ENCODE measurements around the gene RAB15.

The RAB15 gene

DNA sequence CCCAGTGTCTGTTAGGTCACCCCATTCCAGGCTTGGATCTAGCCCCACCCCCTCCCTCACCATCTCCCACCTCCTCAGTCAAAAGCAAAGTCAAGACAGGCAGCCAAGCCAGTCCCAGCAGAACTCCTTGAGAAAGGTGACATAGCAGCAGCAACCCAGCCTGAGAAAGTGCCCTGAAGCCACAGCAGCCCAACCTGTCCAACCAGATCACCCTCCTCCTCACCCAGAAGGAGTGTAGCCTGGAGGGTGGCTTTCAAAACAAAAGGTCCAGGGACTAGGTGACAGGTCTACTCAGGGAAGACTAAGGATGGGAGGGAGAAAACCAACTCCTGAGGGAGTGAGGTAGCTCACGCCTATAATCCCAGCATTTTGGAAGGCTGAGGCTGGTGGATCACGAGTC lies 5.2 kb downstream of the RAB15 start:
- Histone ChIP-seq H3K79me2 (ENCODE audit: insufficient read depth, low read length) (no peaks in the 10 kb centered on the region), H4K20me1 (ENCODE audit: low read depth, low read length) (no peaks in the 10 kb centered on the region), H3K36me3 (ENCODE audit: low read length) (no peaks in the 10 kb centered on the region), H3K9me3 (ENCODE audit: insufficient read depth, low read length) (no peaks in the 10 kb centered on the region), H3K9me2 (replicated peaks; ENCODE audit: insufficient read depth, low read length) (no peaks in the 10 kb centered on the region), H3F3A (ENCODE audit: insufficient read depth) (no peaks in the 10 kb centered on the region), H3K27me3 (ENCODE audit: low read length) (no peaks in the 10 kb centered on the region), H3K4me3 (ENCODE audit: insufficient read depth, low read length, poor library complexity, severe bottlenecking) (no peak overlapping the region), H3K4me2 (ENCODE audit: low read depth, low read length, poor library complexity, severe bottlenecking) (no peak overlapping the region), H3K9ac (ENCODE audit: low read length) (no peak overlapping the region), H3K27ac (ENCODE audit: low read depth, low read length) (no peak overlapping the region), H2AFZ (ENCODE audit: low read depth, low read length, severe bottlenecking) (no peak overlapping the region)
- no peak for TF ChIP-seq EZH2phosphoT487 (conservative IDR thresholded peaks at IDR 0.05; ENCODE audit: low read length)
- TF ChIP-seq, protein P1, sequence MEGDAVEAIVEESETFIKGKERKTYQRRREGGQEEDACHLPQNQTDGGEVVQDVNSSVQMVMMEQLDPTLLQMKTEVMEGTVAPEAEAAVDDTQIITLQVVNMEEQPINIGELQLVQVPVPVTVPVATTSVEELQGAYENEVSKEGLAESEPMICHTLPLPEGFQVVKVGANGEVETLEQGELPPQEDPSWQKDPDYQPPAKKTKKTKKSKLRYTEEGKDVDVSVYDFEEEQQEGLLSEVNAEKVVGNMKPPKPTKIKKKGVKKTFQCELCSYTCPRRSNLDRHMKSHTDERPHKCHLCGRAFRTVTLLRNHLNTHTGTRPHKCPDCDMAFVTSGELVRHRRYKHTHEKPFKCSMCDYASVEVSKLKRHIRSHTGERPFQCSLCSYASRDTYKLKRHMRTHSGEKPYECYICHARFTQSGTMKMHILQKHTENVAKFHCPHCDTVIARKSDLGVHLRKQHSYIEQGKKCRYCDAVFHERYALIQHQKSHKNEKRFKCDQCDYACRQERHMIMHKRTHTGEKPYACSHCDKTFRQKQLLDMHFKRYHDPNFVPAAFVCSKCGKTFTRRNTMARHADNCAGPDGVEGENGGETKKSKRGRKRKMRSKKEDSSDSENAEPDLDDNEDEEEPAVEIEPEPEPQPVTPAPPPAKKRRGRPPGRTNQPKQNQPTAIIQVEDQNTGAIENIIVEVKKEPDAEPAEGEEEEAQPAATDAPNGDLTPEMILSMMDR (IDR thresholded peaks at IDR 0.05; ENCODE audit: insufficient read depth, low read length, poor library complexity, severe bottlenecking), result no peak

DNA sequence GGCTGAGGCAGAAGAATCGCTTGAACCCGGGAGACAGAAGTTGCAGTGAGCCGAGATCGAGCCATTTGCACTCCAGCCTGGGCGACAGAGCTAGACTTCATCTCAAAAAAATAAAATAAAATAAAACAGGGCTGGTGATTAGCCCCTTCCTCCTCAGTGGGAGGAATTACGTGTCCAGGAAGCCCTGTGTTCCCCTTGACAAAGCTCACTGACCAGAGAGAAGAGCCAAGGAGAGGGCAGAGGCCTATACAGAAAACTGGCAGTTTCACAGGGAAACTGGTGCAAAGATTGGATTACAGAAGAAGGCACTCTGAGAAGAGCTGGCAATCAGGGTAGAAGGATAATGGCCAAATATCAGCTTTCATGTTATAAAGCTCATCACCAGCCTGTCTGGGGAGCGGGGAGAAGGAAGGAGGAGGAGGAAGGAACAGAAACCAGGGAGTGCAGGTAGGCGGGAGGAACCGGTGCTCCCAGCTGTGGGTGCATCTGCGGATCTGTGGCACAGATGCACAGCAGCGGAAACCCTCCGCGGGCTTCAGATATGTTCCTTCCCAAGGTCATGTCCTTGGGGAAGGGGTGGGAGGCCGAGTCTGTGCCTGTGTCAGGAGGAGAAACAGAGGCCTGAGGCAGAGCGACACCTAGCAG lies 6.7 kb downstream of the RAB15 start:
- no peak overlapping the region for H2AFZ ChIP-seq (ENCODE audit: low read depth, low read length, severe bottlenecking)
- no peak overlapping the region for H3K27ac ChIP-seq (ENCODE audit: low read depth, low read length)
- no peaks in the 10 kb centered on the region for H3K9me3 ChIP-seq (ENCODE audit: insufficient read depth, low read length)
- H3K79me2 ChIP-seq (ENCODE audit: insufficient read depth, low read length), result no peaks in the 10 kb centered on the region
- H3K9ac ChIP-seq (ENCODE audit: low read length), result no peak overlapping the region
- H3K9me2 ChIP-seq (replicated peaks; ENCODE audit: insufficient read depth, low read length), result no peaks in the 10 kb centered on the region
- no peak overlapping the region for H3K4me3 ChIP-seq (ENCODE audit: insufficient read depth, low read length, poor library complexity, severe bottlenecking)
- TF ChIP-seq, protein P1 (IDR thresholded peaks at IDR 0.05; ENCODE audit: insufficient read depth, low read length, poor library complexity, severe bottlenecking), result no peak
- no peak for TF ChIP-seq EZH2phosphoT487 (conservative IDR thresholded peaks at IDR 0.05; ENCODE audit: low read length)
- H3F3A ChIP-seq (ENCODE audit: insufficient read depth), result no peaks in the 10 kb centered on the region
- H4K20me1 ChIP-seq (ENCODE audit: low read depth, low read length), result no peaks in the 10 kb centered on the region
- H3K4me2 ChIP-seq (ENCODE audit: low read depth, low read length, poor library complexity, severe bottlenecking), result no peak overlapping the region
- no peaks in the 10 kb centered on the region for H3K27me3 ChIP-seq (ENCODE audit: low read length)
- H3K36me3 ChIP-seq (ENCODE audit: low read length), result no peaks in the 10 kb centered on the region

DNA sequence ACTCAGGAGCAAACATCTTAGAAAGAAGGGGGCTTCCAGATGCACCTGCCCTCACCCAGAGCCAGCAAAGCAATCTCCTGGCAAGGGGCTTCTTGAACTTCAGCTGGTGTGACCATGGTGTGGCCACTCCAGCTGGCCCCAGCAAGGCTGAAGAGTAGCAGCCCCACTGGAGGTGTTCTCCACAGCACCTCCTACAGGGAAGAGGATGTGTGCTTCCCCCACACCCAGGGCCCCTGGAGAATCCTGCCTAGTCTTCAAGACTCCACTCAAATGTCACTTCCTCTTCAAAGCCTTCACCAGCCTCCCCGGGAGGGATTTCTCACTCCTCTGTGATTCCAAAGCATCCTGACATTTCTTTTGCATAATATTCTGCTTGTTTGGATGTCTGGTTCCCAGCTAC lies 8.5 kb downstream of the RAB15 start:
- H3K9ac ChIP-seq (ENCODE audit: low read length), result no peak overlapping the region
- H3K4me2 ChIP-seq (ENCODE audit: low read depth, low read length, poor library complexity, severe bottlenecking), result no peak overlapping the region
- H3K9me2 ChIP-seq (replicated peaks; ENCODE audit: insufficient read depth, low read length), result no peaks in the 10 kb centered on the region
- H3K79me2 ChIP-seq (ENCODE audit: insufficient read depth, low read length), result no peaks in the 10 kb centered on the region
- no peaks in the 10 kb centered on the region for H3K36me3 ChIP-seq (ENCODE audit: low read length)
- TF ChIP-seq, protein P1 (IDR thresholded peaks at IDR 0.05; ENCODE audit: insufficient read depth, low read length, poor library complexity, severe bottlenecking), result no peak
- no peak for TF ChIP-seq EZH2phosphoT487 (conservative IDR thresholded peaks at IDR 0.05; ENCODE audit: low read length)
- H3K27ac ChIP-seq (ENCODE audit: low read depth, low read length), result no peak overlapping the region
- H2AFZ ChIP-seq (ENCODE audit: low read depth, low read length, severe bottlenecking), result no peak overlapping the region
- H3F3A ChIP-seq (ENCODE audit: insufficient read depth), result no peaks in the 10 kb centered on the region
- no peaks in the 10 kb centered on the region for H3K9me3 ChIP-seq (ENCODE audit: insufficient read depth, low read length)
- no peaks in the 10 kb centered on the region for H3K27me3 ChIP-seq (ENCODE audit: low read length)
- H3K4me3 ChIP-seq (ENCODE audit: insufficient read depth, low read length, poor library complexity, severe bottlenecking), result no peak overlapping the region
- H4K20me1 ChIP-seq (ENCODE audit: low read depth, low read length), result no peaks in the 10 kb centered on the region

All from SU-DHL-6 (cell line).